Measurements from ENCODE around the gene ZACN. TPM values are rescaled to one million over a fixed set of nuclear protein-coding genes. Genes with fewer than 3 reads are reported as not detected.

Gene ZACN
- total RNA-seq, 2 donors from 2014 or later = not detected

- DNase-seq = no peak
- Histone ChIP-seq H3K36me3 (replicated peaks in 1 of 2; ENCODE audit: insufficient read depth in 1 of 2, low read depth in 2 of 2) (peaks cover 15 to 44% of the 10 kb centered on the region in 2 donors), H3K9me3 (no peaks in the 10 kb centered on the region), H3K4me3 (no peak overlapping the region), H3K4me1 (peaks cover 13% of the 10 kb centered on the region), H3K27me3 (no peaks in the 10 kb centered on the region), H3K27ac (no peak overlapping the region)
- no peak for ATAC-seq
- no peak for TF ChIP-seq POLR2A (IDR thresholded peaks at IDR 0.05)
- TF ChIP-seq, protein P1, sequence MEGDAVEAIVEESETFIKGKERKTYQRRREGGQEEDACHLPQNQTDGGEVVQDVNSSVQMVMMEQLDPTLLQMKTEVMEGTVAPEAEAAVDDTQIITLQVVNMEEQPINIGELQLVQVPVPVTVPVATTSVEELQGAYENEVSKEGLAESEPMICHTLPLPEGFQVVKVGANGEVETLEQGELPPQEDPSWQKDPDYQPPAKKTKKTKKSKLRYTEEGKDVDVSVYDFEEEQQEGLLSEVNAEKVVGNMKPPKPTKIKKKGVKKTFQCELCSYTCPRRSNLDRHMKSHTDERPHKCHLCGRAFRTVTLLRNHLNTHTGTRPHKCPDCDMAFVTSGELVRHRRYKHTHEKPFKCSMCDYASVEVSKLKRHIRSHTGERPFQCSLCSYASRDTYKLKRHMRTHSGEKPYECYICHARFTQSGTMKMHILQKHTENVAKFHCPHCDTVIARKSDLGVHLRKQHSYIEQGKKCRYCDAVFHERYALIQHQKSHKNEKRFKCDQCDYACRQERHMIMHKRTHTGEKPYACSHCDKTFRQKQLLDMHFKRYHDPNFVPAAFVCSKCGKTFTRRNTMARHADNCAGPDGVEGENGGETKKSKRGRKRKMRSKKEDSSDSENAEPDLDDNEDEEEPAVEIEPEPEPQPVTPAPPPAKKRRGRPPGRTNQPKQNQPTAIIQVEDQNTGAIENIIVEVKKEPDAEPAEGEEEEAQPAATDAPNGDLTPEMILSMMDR (IDR thresholded peaks at IDR 0.05) = no peak
- intact Hi-C loops (cut with DNase I) = no loop called here
- 66 to 80% methylated on average over 4 of the region's 4 CpGs for WGBS, 2 donors
These were observed 13.2 kb upstream of the ZACN start for GRCh38 chr17:76065775-76066174.

DNA sequence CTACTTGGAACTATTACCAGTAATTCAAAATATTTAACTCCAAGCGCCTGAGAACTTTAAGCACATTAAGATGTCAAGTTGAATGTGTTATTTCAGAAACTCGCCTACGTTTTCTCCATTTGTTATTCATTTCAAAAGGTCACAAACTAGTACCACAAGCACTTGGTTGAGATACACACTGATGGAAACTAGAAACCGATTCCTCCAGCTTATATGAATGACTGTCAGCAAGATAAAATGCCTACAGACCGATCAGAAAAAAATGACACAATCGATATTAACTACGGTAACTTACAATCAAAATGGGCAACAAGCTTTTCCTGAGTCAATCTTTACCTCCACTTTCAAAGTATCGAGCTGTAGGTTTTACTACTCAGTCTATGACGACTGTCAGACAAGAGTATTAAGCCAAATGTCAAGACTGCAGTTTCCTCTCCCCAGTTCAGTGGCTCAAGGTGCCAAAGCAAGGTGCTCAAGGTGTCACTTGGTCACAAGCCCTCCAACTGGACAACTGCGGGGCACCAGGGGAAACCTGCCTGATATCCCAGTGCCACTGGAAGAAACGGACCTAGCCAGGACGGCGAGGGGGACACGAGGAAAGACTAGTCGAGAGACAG is 7.3 kb upstream of the ZACN start:
- peaks cover 0 to 10% of the 10 kb centered on the region in 2 donors for H3K36me3 ChIP-seq (replicated peaks in 1 of 2; ENCODE audit: insufficient read depth in 1 of 2, low read depth in 2 of 2)
- 3 to 4% methylated on average over 10 to 15 of the region's 15 CpGs for WGBS, 2 donors
- TF ChIP-seq POLR2A (IDR thresholded peaks at IDR 0.05) = no peak
- TF ChIP-seq, protein P1 (IDR thresholded peaks at IDR 0.05) = no peak
- H3K4me3 ChIP-seq = peak overlapping the region; percentile 62 to 81
- ATAC-seq (no peak), DNase-seq (no peak)
- H3K27me3 ChIP-seq = peaks cover 4 to 31% of the 10 kb centered on the region in 2 donors
- H3K4me1 ChIP-seq = peaks cover 47% of the 10 kb centered on the region
- H3K27ac ChIP-seq = peak overlapping the region; percentile 59 to 79 (median 68)
- no peaks in the 10 kb centered on the region for H3K9me3 ChIP-seq
- intact Hi-C loops (cut with DNase I) = no loop called here

DNA sequence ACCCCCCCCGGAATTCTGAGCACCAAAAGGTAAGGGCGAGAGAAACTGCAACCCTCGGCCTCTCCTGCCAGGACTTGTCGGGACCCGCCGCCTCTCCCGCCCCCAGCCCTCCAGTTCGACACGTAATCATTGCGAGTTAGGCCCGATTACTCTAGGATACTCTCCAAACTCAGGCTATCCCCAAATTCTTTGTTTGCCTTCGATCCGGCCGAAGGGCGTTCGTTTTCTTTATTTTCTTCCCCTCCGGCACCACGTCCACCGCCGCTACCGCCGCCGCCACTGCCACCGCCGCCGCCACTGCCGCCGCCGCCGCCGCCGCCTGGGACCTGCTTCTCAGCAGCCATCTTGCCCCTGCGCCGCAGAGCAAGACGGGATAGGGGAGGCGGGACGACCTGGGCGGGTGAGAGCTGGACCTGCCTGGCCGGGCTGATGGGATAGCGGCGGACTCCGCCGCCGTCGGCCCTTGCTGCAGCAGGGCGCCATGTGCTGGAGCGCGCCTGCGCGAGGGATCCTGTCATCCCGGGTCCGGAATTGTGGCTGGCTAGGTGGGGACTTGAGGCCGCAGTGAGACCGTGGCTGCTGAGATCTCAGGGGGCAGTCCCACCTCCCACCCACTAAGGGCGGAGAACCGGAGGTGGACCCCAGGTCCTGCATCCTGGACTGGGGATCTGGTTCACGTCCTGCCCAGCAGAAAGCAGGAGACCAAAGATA is 6.7 kb upstream of the ZACN start, which contains the start of gene SRP68:
Gene SRP68 (minus strand): TSS at position 370 of the 711 bp plus-strand sequence. CDS start 26 bp downstream, at position 344.
- intact Hi-C loops (cut with DNase I) = no loop called here
- Histone ChIP-seq H3K9me3 (no peaks in the 10 kb centered on the region), H3K4me1 (peaks cover 54% of the 10 kb centered on the region), H3K27me3 (peaks cover 7 to 37% of the 10 kb centered on the region in 2 donors), H3K27ac (peak within 1 kb of the TSS; percentile 59 to 79 (median 68)), H3K4me3 (peak within 1 kb of the TSS; percentile 62 to 81), H3K36me3 (replicated peaks in 1 of 2; ENCODE audit: insufficient read depth in 1 of 2, low read depth in 2 of 2) (peaks cover 0 to 4% of the 10 kb centered on the region in 2 donors)
- TF ChIP-seq POLR2A (IDR thresholded peaks at IDR 0.05) = peak; percentile 73 to 87 (median 86)
- TF ChIP-seq, protein P1 (IDR thresholded peaks at IDR 0.05) = peak in 1 of 7 experiments; percentile 28
- WGBS, 2 donors = 0% methylated on average over 20 to 54 of the region's 57 CpGs
- DNase-seq = peak; percentile 90 to 97 (median 94)
- peak; percentile 99 for ATAC-seq

GRCh38 chr17:76074390-76075363 is 4.3 kb upstream of the ZACN start, which contains the start of gene GALR2:
Gene GALR2 (plus strand): TSS chr17:76074781. CDS start chr17:76074884, 103 bp downstream.
- no peak within 1 kb of the TSS for H3K27ac ChIP-seq
- no peak for DNase-seq
- ATAC-seq = no peak
- no peak within 1 kb of the TSS for H3K4me3 ChIP-seq
- no peaks in the 10 kb centered on the region for H3K36me3 ChIP-seq (replicated peaks in 1 of 2; ENCODE audit: insufficient read depth in 1 of 2, low read depth in 2 of 2)
- peaks cover 7 to 42% of the 10 kb centered on the region in 2 donors for H3K27me3 ChIP-seq
- intact Hi-C loops (cut with DNase I) = no loop called here
- WGBS, 2 donors = 4 to 15% methylated on average over 14 to 80 of the region's 92 CpGs
- no peaks in the 10 kb centered on the region for H3K9me3 ChIP-seq
- H3K4me1 ChIP-seq = peaks cover 67% of the 10 kb centered on the region
- TF ChIP-seq, protein P1 (IDR thresholded peaks at IDR 0.05) = no peak
- no peak for TF ChIP-seq POLR2A (IDR thresholded peaks at IDR 0.05)
